Measurements from ENCODE around the gene SIPA1L3.

Gene SIPA1L3

GRCh38 chr19:38197937-38198704, 291.1 kb downstream of the SIPA1L3 start:
- CTCF ChIA-PET = no interaction called here
- WGBS (ENCODE audit: insufficient coverage) = 96% methylated on average over 25 of the region's 25 CpGs
- no peaks in the 10 kb centered on the region for H3K4me1 ChIP-seq (ENCODE audit: control extremely low read depth in 1 of 4, control insufficient read depth in 4 of 4, insufficient read depth in 4 of 4, low read length in 3 of 4)
- H3K9me3 ChIP-seq (ENCODE audit: control extremely low read depth in 1 of 5, control insufficient read depth in 4 of 5, insufficient read depth in 2 of 5, low read depth in 1 of 5, low read length in 4 of 5) = no peaks in the 10 kb centered on the region
- no peak overlapping the region for H3K27ac ChIP-seq (ENCODE audit: insufficient read depth in 1 of 2, low read depth in 1 of 2, low read length in 2 of 2, poor library complexity in 1 of 2, severe bottlenecking in 2 of 2)
- no peak overlapping the region for H3K4me3 ChIP-seq (ENCODE audit: control insufficient read depth in 1 of 7, extremely low read depth in 1 of 7, insufficient read depth in 4 of 7, low read depth in 2 of 7, low read length in 6 of 7)
- DNase-seq = no peak
- POLR2A ChIA-PET = no interaction called here
- peaks cover 3 to 77% (median 37%) of the 10 kb centered on the region in 4 experiments for H3K36me3 ChIP-seq (ENCODE audit: control insufficient read depth in 4 of 4, insufficient read depth in 4 of 4, low read length in 3 of 4)
- H3K27me3 ChIP-seq (replicated peaks in 2 of 5; ENCODE audit: control insufficient read depth in 4 of 5, insufficient read depth in 5 of 5, low read length in 4 of 5) = no peaks in the 10 kb centered on the region

GRCh38 chr19:38199340-38199739, 292.3 kb downstream of the SIPA1L3 start:
- Histone ChIP-seq H3K27me3 (replicated peaks in 2 of 5; ENCODE audit: control insufficient read depth in 4 of 5, insufficient read depth in 5 of 5, low read length in 4 of 5) (no peaks in the 10 kb centered on the region), H3K36me3 (ENCODE audit: control insufficient read depth in 4 of 4, insufficient read depth in 4 of 4, low read length in 3 of 4) (peaks cover 6 to 82% (median 39%) of the 10 kb centered on the region in 4 experiments), H3K4me1 (ENCODE audit: control extremely low read depth in 1 of 4, control insufficient read depth in 4 of 4, insufficient read depth in 4 of 4, low read length in 3 of 4) (no peaks in the 10 kb centered on the region), H3K9me3 (ENCODE audit: control extremely low read depth in 1 of 5, control insufficient read depth in 4 of 5, insufficient read depth in 2 of 5, low read depth in 1 of 5, low read length in 4 of 5) (no peaks in the 10 kb centered on the region), H3K27ac (ENCODE audit: insufficient read depth in 1 of 2, low read depth in 1 of 2, low read length in 2 of 2, poor library complexity in 1 of 2, severe bottlenecking in 2 of 2) (no peak overlapping the region), H3K4me3 (ENCODE audit: control insufficient read depth in 1 of 7, extremely low read depth in 1 of 7, insufficient read depth in 4 of 7, low read depth in 2 of 7, low read length in 6 of 7) (no peak overlapping the region)
- DNase-seq = no peak
- POLR2A ChIA-PET = no interaction called here
- CTCF ChIA-PET = no interaction called here
- WGBS (ENCODE audit: insufficient coverage) = 96% methylated on average over 5 of the region's 11 CpGs

DNA sequence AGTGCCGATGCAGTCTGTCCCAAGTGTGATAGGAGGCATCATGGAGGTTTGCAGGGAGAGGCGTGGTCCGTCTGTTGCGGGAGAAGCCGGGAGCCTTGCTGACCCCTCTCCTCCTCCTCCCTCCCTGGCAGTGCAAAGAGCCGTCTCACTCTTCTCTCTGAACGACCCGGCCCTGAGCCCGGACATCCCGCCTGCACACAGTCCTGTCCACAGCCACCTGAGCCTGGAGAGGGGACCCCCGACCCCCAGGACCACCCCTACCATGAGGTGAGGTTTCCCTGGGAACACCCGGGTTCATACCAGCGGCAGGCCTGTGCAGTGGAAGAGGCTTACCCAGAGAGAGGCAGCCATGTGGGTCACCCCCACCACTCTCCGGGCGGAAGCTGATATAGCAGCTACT, 294.7 kb downstream of the SIPA1L3 start:
- H3K36me3 ChIP-seq (ENCODE audit: control insufficient read depth in 4 of 4, insufficient read depth in 4 of 4, low read length in 3 of 4) = peaks cover 6 to 79% (median 38%) of the 10 kb centered on the region in 4 experiments
- ChIA-PET POLR2A (no interaction called here), CTCF (no interaction called here)

GRCh38 chr19:38202504-38202903, 295.5 kb downstream of the SIPA1L3 start:
- no peak overlapping the region for H3K27ac ChIP-seq (ENCODE audit: insufficient read depth in 1 of 2, low read depth in 1 of 2, low read length in 2 of 2, poor library complexity in 1 of 2, severe bottlenecking in 2 of 2)
- 92% methylated on average over 10 of the region's 14 CpGs for WGBS (ENCODE audit: insufficient coverage)
- POLR2A ChIA-PET = no interaction called here
- no peaks in the 10 kb centered on the region for H3K27me3 ChIP-seq (replicated peaks in 2 of 5; ENCODE audit: control insufficient read depth in 4 of 5, insufficient read depth in 5 of 5, low read length in 4 of 5)
- DNase-seq = no peak
- H3K36me3 ChIP-seq (ENCODE audit: control insufficient read depth in 4 of 4, insufficient read depth in 4 of 4, low read length in 3 of 4) = peaks cover 6 to 77% (median 37%) of the 10 kb centered on the region in 4 experiments
- H3K4me3 ChIP-seq (ENCODE audit: control insufficient read depth in 1 of 7, extremely low read depth in 1 of 7, insufficient read depth in 4 of 7, low read depth in 2 of 7, low read length in 6 of 7) = no peak overlapping the region
- H3K9me3 ChIP-seq (ENCODE audit: control extremely low read depth in 1 of 5, control insufficient read depth in 4 of 5, insufficient read depth in 2 of 5, low read depth in 1 of 5, low read length in 4 of 5) = no peaks in the 10 kb centered on the region
- peaks cover 0 to 1% (median 0%) of the 10 kb centered on the region in 4 experiments for H3K4me1 ChIP-seq (ENCODE audit: control extremely low read depth in 1 of 4, control insufficient read depth in 4 of 4, insufficient read depth in 4 of 4, low read length in 3 of 4)
- CTCF ChIA-PET = no interaction called here

More for the DNA sequence above, 294.7 kb downstream of the SIPA1L3 start:
- no peak overlapping the region for H3K4me3 ChIP-seq (ENCODE audit: control insufficient read depth in 1 of 7, extremely low read depth in 1 of 7, insufficient read depth in 4 of 7, low read depth in 2 of 7, low read length in 6 of 7)
- DNase-seq = no peak
- WGBS (ENCODE audit: insufficient coverage) = 97% methylated on average over 10 of the region's 15 CpGs
- H3K4me1 ChIP-seq (ENCODE audit: control extremely low read depth in 1 of 4, control insufficient read depth in 4 of 4, insufficient read depth in 4 of 4, low read length in 3 of 4) = no peaks in the 10 kb centered on the region
- H3K27ac ChIP-seq (ENCODE audit: insufficient read depth in 1 of 2, low read depth in 1 of 2, low read length in 2 of 2, poor library complexity in 1 of 2, severe bottlenecking in 2 of 2) = no peak overlapping the region
- no peaks in the 10 kb centered on the region for H3K9me3 ChIP-seq (ENCODE audit: control extremely low read depth in 1 of 5, control insufficient read depth in 4 of 5, insufficient read depth in 2 of 5, low read depth in 1 of 5, low read length in 4 of 5)
- H3K27me3 ChIP-seq (replicated peaks in 2 of 5; ENCODE audit: control insufficient read depth in 4 of 5, insufficient read depth in 5 of 5, low read length in 4 of 5) = no peaks in the 10 kb centered on the region

DNA sequence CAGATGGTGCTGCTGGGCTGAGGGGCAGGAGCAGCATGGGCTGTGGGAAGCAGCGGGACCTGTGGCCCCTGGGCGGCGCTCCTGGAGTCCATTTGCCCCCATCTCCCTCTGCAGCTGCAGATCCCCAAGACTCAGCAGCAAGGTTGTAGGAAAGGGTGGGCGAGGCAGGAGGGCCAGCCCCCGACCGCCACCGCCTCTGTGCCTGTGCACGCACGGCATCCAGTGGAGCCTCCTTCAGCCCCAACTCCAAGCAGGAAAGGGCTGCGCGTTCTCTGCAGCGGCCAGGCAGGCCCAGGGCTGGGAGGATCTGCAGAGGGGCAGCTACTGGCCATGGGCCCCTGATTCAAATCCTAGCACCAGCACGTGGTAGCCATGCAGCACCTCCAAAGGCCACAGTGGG, 296.2 kb downstream of the SIPA1L3 start:
- Histone ChIP-seq H3K4me1 (ENCODE audit: control extremely low read depth in 1 of 4, control insufficient read depth in 4 of 4, insufficient read depth in 4 of 4, low read length in 3 of 4) (peaks cover 0 to 2% (median 0%) of the 10 kb centered on the region in 4 experiments), H3K36me3 (ENCODE audit: control insufficient read depth in 4 of 4, insufficient read depth in 4 of 4, low read length in 3 of 4) (peaks cover 6 to 70% (median 35%) of the 10 kb centered on the region in 4 experiments), H3K27me3 (replicated peaks in 2 of 5; ENCODE audit: control insufficient read depth in 4 of 5, insufficient read depth in 5 of 5, low read length in 4 of 5) (peaks cover 0 to under 1% (median 0%) of the 10 kb centered on the region in 5 experiments), H3K27ac (ENCODE audit: insufficient read depth in 1 of 2, low read depth in 1 of 2, low read length in 2 of 2, poor library complexity in 1 of 2, severe bottlenecking in 2 of 2) (no peak overlapping the region), H3K9me3 (ENCODE audit: control extremely low read depth in 1 of 5, control insufficient read depth in 4 of 5, insufficient read depth in 2 of 5, low read depth in 1 of 5, low read length in 4 of 5) (no peaks in the 10 kb centered on the region), H3K4me3 (ENCODE audit: control insufficient read depth in 1 of 7, extremely low read depth in 1 of 7, insufficient read depth in 4 of 7, low read depth in 2 of 7, low read length in 6 of 7) (no peak overlapping the region)
- 85% methylated on average over 8 of the region's 13 CpGs for WGBS (ENCODE audit: insufficient coverage)
- DNase-seq = no peak
- ChIA-PET CTCF (no interaction called here), POLR2A (no interaction called here)

GRCh38 chr19:38204096-38204495, 297.1 kb downstream of the SIPA1L3 start:
- no peak for DNase-seq
- WGBS (ENCODE audit: insufficient coverage) = 96% methylated on average over 4 of the region's 8 CpGs
- POLR2A ChIA-PET = no interaction called here
- Histone ChIP-seq H3K27ac (ENCODE audit: insufficient read depth in 1 of 2, low read depth in 1 of 2, low read length in 2 of 2, poor library complexity in 1 of 2, severe bottlenecking in 2 of 2) (no peak overlapping the region), H3K36me3 (ENCODE audit: control insufficient read depth in 4 of 4, insufficient read depth in 4 of 4, low read length in 3 of 4) (peaks cover 6 to 64% (median 30%) of the 10 kb centered on the region in 4 experiments), H3K4me1 (ENCODE audit: control extremely low read depth in 1 of 4, control insufficient read depth in 4 of 4, insufficient read depth in 4 of 4, low read length in 3 of 4) (peaks cover 0 to 3% (median under 1%) of the 10 kb centered on the region in 4 experiments), H3K9me3 (ENCODE audit: control extremely low read depth in 1 of 5, control insufficient read depth in 4 of 5, insufficient read depth in 2 of 5, low read depth in 1 of 5, low read length in 4 of 5) (no peaks in the 10 kb centered on the region), H3K4me3 (ENCODE audit: control insufficient read depth in 1 of 7, extremely low read depth in 1 of 7, insufficient read depth in 4 of 7, low read depth in 2 of 7, low read length in 6 of 7) (no peak overlapping the region), H3K27me3 (replicated peaks in 2 of 5; ENCODE audit: control insufficient read depth in 4 of 5, insufficient read depth in 5 of 5, low read length in 4 of 5) (peaks cover 0 to 10% (median 2%) of the 10 kb centered on the region in 5 experiments)
- CTCF ChIA-PET = no interaction called here

- H3K4me1 ChIP-seq (ENCODE audit: control extremely low read depth in 1 of 4, control insufficient read depth in 4 of 4, insufficient read depth in 4 of 4, low read length in 3 of 4) = peaks cover 0 to 10% (median 6%) of the 10 kb centered on the region in 4 experiments
- CTCF ChIA-PET = no interaction called here
- 91% methylated on average over 5 of the region's 8 CpGs for WGBS (ENCODE audit: insufficient coverage)
- no peak overlapping the region for H3K27ac ChIP-seq (ENCODE audit: insufficient read depth in 1 of 2, low read depth in 1 of 2, low read length in 2 of 2, poor library complexity in 1 of 2, severe bottlenecking in 2 of 2)
- no peaks in the 10 kb centered on the region for H3K9me3 ChIP-seq (ENCODE audit: control extremely low read depth in 1 of 5, control insufficient read depth in 4 of 5, insufficient read depth in 2 of 5, low read depth in 1 of 5, low read length in 4 of 5)
- H3K36me3 ChIP-seq (ENCODE audit: control insufficient read depth in 4 of 4, insufficient read depth in 4 of 4, low read length in 3 of 4) = peaks cover 6 to 60% (median 29%) of the 10 kb centered on the region in 4 experiments
- peaks cover 0 to 16% (median 6%) of the 10 kb centered on the region in 5 experiments for H3K27me3 ChIP-seq (replicated peaks in 2 of 5; ENCODE audit: control insufficient read depth in 4 of 5, insufficient read depth in 5 of 5, low read length in 4 of 5)
- DNase-seq = no peak
- POLR2A ChIA-PET = no interaction called here
- no peak overlapping the region for H3K4me3 ChIP-seq (ENCODE audit: control insufficient read depth in 1 of 7, extremely low read depth in 1 of 7, insufficient read depth in 4 of 7, low read depth in 2 of 7, low read length in 6 of 7)
These were observed 297.7 kb downstream of the SIPA1L3 start for GRCh38 chr19:38204728-38205127.

Data from common myeloid progenitor, CD34-positive (primary cell).